ENCODE results near the gene DRD2.

The DRD2 gene

GRCh38 chr11:113517361-113517760 is 42.2 kb upstream of the DRD2 start:
- Histone ChIP-seq H3K4me3 (ENCODE audit: low read depth, low read length) (no peak overlapping the region), H3K36me3 (ENCODE audit: control insufficient read depth, insufficient read depth, low read length) (no peaks in the 10 kb centered on the region)
- no peak for TF ChIP-seq CTCF (IDR thresholded peaks at IDR 0.05)

GRCh38 chr11:113514856-113515255 is 39.7 kb upstream of the DRD2 start:
- no peak overlapping the region for H3K4me2 ChIP-seq (ENCODE audit: low read length)
- H3K79me2 ChIP-seq = no peaks in the 10 kb centered on the region
- no peaks in the 10 kb centered on the region for H3K4me1 ChIP-seq
- H2AFZ ChIP-seq = no peak overlapping the region
- no peak overlapping the region for H3K4me3 ChIP-seq (ENCODE audit: low read depth, low read length)
- no peaks in the 10 kb centered on the region for H3K27me3 ChIP-seq (ENCODE audit: control insufficient read depth, insufficient read depth, low read length)
- H3K36me3 ChIP-seq (ENCODE audit: control insufficient read depth, insufficient read depth, low read length) = no peaks in the 10 kb centered on the region
- no peaks in the 10 kb centered on the region for H3K9me3 ChIP-seq (ENCODE audit: control insufficient read depth, low read length)
- TF ChIP-seq CTCF (IDR thresholded peaks at IDR 0.05) = no peak
- H3K27ac ChIP-seq = no peak overlapping the region
- no peak overlapping the region for H3K9ac ChIP-seq

More at GRCh38 chr11:113517361-113517760, 42.2 kb upstream of the DRD2 start:
- no peak overlapping the region for H3K27ac ChIP-seq
- no peaks in the 10 kb centered on the region for H3K9me3 ChIP-seq (ENCODE audit: control insufficient read depth, low read length)
- H3K27me3 ChIP-seq (ENCODE audit: control insufficient read depth, insufficient read depth, low read length) = no peaks in the 10 kb centered on the region
- no peaks in the 10 kb centered on the region for H3K4me1 ChIP-seq
- H3K9ac ChIP-seq = no peak overlapping the region
- H3K4me2 ChIP-seq (ENCODE audit: low read length) = no peak overlapping the region
- no peaks in the 10 kb centered on the region for H3K79me2 ChIP-seq
- H2AFZ ChIP-seq = no peak overlapping the region

GRCh38 chr11:113507341-113507740 is 32.1 kb upstream of the DRD2 start:
- no peak overlapping the region for H3K9ac ChIP-seq
- H2AFZ ChIP-seq = no peak overlapping the region
- no peaks in the 10 kb centered on the region for H3K36me3 ChIP-seq (ENCODE audit: control insufficient read depth, insufficient read depth, low read length)
- no peak overlapping the region for H3K27ac ChIP-seq
- H3K79me2 ChIP-seq = no peaks in the 10 kb centered on the region
- no peaks in the 10 kb centered on the region for H3K9me3 ChIP-seq (ENCODE audit: control insufficient read depth, low read length)
- H3K27me3 ChIP-seq (ENCODE audit: control insufficient read depth, insufficient read depth, low read length) = no peaks in the 10 kb centered on the region
- no peak overlapping the region for H3K4me3 ChIP-seq (ENCODE audit: low read depth, low read length)
- H3K4me1 ChIP-seq = peaks cover 10% of the 10 kb centered on the region
- H3K4me2 ChIP-seq (ENCODE audit: low read length) = no peak overlapping the region
- no peak for TF ChIP-seq CTCF (IDR thresholded peaks at IDR 0.05)

GRCh38 chr11:113506893-113507292 is 31.7 kb upstream of the DRD2 start:
- Histone ChIP-seq H3K9ac (no peak overlapping the region), H2AFZ (no peak overlapping the region), H3K4me1 (peaks cover 10% of the 10 kb centered on the region), H3K9me3 (ENCODE audit: control insufficient read depth, low read length) (no peaks in the 10 kb centered on the region), H3K4me3 (ENCODE audit: low read depth, low read length) (no peak overlapping the region), H3K4me2 (ENCODE audit: low read length) (no peak overlapping the region), H3K27ac (no peak overlapping the region), H3K36me3 (ENCODE audit: control insufficient read depth, insufficient read depth, low read length) (no peaks in the 10 kb centered on the region), H3K27me3 (ENCODE audit: control insufficient read depth, insufficient read depth, low read length) (no peaks in the 10 kb centered on the region), H3K79me2 (no peaks in the 10 kb centered on the region)
- TF ChIP-seq CTCF (IDR thresholded peaks at IDR 0.05) = no peak

- no peaks in the 10 kb centered on the region for H3K79me2 ChIP-seq
- no peak overlapping the region for H3K4me3 ChIP-seq (ENCODE audit: low read depth, low read length)
- peaks cover 10% of the 10 kb centered on the region for H3K4me1 ChIP-seq
- H3K9ac ChIP-seq = no peak overlapping the region
- no peak overlapping the region for H3K4me2 ChIP-seq (ENCODE audit: low read length)
- H3K9me3 ChIP-seq (ENCODE audit: control insufficient read depth, low read length) = no peaks in the 10 kb centered on the region
- no peak overlapping the region for H2AFZ ChIP-seq
- H3K27ac ChIP-seq = no peak overlapping the region
- TF ChIP-seq CTCF (IDR thresholded peaks at IDR 0.05) = no peak
- no peaks in the 10 kb centered on the region for H3K27me3 ChIP-seq (ENCODE audit: control insufficient read depth, insufficient read depth, low read length)
- no peaks in the 10 kb centered on the region for H3K36me3 ChIP-seq (ENCODE audit: control insufficient read depth, insufficient read depth, low read length)
Observed at GRCh38 chr11:113506461-113506860, 31.3 kb upstream of the DRD2 start.
